GM19468 (cell line): Measurements from ENCODE around the gene YBX3.

Experiments
- ATAC-seq: cut with Tn5 transposase; IDR thresholded peaks from one replicate; pipeline ENCODE4 v1.9.1; 2021; ENCODE audit warnings: mild to moderate bottlenecking, moderate library complexity, moderate number of reproducible peaks; ENCODE audit not compliant: unreplicated experiment; ENCODE audit errors: extremely low read depth

The YBX3 gene

GRCh38 chr12:10673659-10674384, 49.3 kb downstream of the YBX3 start, which contains the start of gene STYK1:
TSS of gene STYK1 (minus strand) at chr12:10674052. CDS start at chr12:10634618, 39,434 bp downstream.
- ATAC-seq: peak; percentile 70

GRCh38 chr12:10672231-10672868, 50.8 kb downstream of the YBX3 start:
- ATAC-seq: no peak

GRCh38 chr12:10669533-10669932, 53.6 kb downstream of the YBX3 start:
- ATAC-seq: no peak

- no peak for ATAC-seq
Measured at GRCh38 chr12:10668526-10668925, 54.6 kb downstream of the YBX3 start.

GRCh38 chr12:10667581-10667980, 55.5 kb downstream of the YBX3 start:
- ATAC-seq: no peak

GRCh38 chr12:10664499-10664898, 58.6 kb downstream of the YBX3 start:
- ATAC-seq: no peak

GRCh38 chr12:10663869-10664268, 59.3 kb downstream of the YBX3 start:
- no peak for ATAC-seq

GRCh38 chr12:10661338-10661737, 61.8 kb downstream of the YBX3 start:
- ATAC-seq: no peak

GRCh38 chr12:10654003-10654402, 69.1 kb downstream of the YBX3 start:
- ATAC-seq: no peak

- no peak for ATAC-seq
Measured at GRCh38 chr12:10652192-10652591, 70.9 kb downstream of the YBX3 start.
